ENCODE measurements around the gene TBC1D4. TPM values are rescaled to one million over a fixed set of nuclear protein-coding genes. Genes with fewer than 3 reads are reported as not detected.

The TBC1D4 gene
- total and polyA plus RNA-seq, 9 of the 15 experiments (the other 6 are each of a cell fraction or from before 2014, with no cell fraction given) = 2.8 to 12.3 (median 7.0) TPM

DNA sequence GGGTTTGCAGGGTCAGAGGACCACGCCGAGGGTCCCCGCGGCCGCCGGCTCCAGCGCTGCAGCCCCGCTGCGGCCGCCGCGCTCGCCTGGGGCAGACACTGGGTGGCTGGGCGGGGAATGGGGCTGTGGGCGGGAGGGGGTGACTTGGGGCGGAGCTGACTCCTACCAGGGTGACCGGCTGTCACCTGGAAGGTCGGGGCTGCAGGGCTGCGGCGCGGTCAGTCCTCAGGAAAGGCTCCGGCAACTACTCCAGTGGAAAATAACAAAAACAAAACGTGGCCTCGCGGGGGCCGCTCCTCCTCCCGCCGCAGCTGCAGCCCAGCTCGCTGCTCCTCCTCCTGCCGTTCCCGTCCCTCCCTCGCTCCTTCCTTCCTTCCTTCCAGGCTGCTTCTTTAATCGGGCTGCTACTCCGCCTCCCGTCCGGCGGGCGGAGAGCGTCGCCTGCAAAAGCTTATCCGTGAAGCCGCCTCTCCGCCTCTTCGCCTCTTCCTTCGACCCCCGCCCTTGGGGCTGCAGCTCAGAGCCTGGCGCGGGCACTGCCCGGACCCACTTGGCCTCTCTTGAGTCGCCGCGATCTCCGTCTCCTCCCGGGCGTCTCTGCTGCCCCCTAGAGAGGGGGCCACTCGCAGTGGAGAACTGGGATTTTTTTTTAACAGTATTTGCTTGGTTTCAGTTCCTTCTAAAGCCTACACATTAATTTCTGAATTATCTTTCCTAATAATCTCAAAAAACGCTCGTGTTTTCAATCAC, at the start of gene TBC1D4 (continued):
- TF ChIP-seq, protein P1, sequence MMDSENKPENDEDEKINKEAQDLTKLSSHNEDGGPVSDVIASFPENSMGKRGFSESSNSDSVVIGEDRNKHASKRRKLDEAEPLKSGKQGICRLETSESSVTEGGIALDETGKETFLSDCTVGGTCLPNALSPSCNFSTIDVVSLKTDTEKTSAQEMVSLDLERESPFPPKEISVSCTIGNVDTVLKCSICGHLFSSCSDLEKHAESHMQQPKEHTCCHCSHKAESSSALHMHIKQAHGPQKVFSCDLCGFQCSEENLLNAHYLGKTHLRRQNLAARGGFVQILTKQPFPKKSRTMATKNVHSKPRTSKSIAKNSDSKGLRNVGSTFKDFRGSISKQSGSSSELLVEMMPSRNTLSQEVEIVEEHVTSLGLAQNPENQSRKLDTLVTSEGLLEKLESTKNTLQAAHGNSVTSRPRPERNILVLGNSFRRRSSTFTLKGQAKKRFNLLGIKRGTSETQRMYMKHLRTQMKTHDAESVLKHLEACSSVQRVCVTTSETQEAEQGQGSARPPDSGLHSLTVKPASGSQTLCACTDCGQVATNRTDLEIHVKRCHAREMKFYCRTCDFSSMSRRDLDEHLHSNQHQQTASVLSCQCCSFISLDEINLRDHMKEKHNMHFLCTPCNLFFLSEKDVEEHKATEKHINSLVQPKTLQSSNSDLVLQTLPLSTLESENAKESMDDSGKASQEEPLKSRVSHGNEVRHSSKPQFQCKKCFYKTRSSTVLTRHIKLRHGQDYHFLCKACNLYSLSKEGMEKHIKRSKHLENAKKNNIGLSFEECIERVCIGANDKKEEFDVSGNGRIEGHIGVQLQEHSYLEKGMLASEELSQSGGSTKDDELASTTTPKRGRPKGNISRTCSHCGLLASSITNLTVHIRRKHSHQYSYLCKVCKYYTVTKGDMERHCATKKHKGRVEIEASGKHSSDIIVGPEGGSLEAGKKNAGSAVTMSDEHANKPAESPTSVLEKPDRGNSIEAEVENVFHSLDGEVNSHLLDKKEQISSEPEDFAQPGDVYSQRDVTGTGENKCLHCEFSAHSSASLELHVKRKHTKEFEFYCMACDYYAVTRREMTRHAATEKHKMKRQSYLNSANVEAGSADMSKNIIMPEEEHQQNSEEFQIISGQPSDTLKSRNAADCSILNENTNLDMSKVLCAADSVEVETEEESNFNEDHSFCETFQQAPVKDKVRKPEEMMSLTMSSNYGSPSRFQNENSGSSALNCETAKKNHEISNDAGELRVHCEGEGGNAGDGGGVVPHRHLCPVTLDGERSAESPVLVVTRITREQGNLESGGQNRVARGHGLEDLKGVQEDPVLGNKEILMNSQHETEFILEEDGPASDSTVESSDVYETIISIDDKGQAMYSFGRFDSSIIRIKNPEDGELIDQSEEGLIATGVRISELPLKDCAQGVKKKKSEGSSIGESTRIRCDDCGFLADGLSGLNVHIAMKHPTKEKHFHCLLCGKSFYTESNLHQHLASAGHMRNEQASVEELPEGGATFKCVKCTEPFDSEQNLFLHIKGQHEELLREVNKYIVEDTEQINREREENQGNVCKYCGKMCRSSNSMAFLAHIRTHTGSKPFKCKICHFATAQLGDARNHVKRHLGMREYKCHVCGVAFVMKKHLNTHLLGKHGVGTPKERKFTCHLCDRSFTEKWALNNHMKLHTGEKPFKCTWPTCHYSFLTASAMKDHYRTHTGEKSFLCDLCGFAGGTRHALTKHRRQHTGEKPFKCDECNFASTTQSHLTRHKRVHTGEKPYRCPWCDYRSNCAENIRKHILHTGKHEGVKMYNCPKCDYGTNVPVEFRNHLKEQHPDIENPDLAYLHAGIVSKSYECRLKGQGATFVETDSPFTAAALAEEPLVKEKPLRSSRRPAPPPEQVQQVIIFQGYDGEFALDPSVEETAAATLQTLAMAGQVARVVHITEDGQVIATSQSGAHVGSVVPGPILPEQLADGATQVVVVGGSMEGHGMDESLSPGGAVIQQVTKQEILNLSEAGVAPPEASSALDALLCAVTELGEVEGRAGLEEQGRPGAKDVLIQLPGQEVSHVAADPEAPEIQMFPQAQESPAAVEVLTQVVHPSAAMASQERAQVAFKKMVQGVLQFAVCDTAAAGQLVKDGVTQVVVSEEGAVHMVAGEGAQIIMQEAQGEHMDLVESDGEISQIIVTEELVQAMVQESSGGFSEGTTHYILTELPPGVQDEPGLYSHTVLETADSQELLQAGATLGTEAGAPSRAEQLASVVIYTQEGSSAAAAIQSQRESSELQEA (IDR thresholded peaks at IDR 0.05; ENCODE audit: low read depth) = no peak
- TF ChIP-seq PHTF2 (CRISPR knock-in tag; IDR thresholded peaks at IDR 0.05) (no peak), ZNF12 (CRISPR knock-in tag; IDR thresholded peaks at IDR 0.05) (no peak), ZNF780A (CRISPR knock-in tag; IDR thresholded peaks at IDR 0.05) (no peak), ZNF184 (CRISPR knock-in tag; IDR thresholded peaks at IDR 0.05) (no peak), ZNF75A (CRISPR knock-in tag; IDR thresholded peaks at IDR 0.05) (no peak), CBX8 (IDR thresholded peaks at IDR 0.05; ENCODE audit: borderline replicate concordance, extremely low read depth, low read depth, low read length, poor library complexity, severe bottlenecking) (no peak), POLR2AphosphoS2 (IDR thresholded peaks at IDR 0.05; ENCODE audit: low read length) (no peak), ZNF175 (CRISPR knock-in tag; IDR thresholded peaks at IDR 0.05; ENCODE audit: low read depth) (no peak), POLR2AphosphoS5 (IDR thresholded peaks at IDR 0.05; ENCODE audit: control insufficient read depth, insufficient read depth, low read depth, low read length) (no peak), RHOXF2B (CRISPR knock-in tag; conservative IDR thresholded peaks at IDR 0.05) (no peak), ZNF436 (CRISPR knock-in tag; IDR thresholded peaks at IDR 0.05) (no peak), ZNF239 (CRISPR knock-in tag; IDR thresholded peaks at IDR 0.05) (no peak), RBFOX2 (IDR thresholded peaks at IDR 0.05; ENCODE audit: low read depth, low read length) (peak; percentile 45), SIN3B (IDR thresholded peaks at IDR 0.05; ENCODE audit: low read depth) (no peak), SMARCB1 (IDR thresholded peaks at IDR 0.05; ENCODE audit: insufficient read length, low read depth) (no peak), POLR2B (IDR thresholded peaks at IDR 0.05; ENCODE audit: low read depth, partially characterized antibody) (no peak), STAT5A (IDR thresholded peaks at IDR 0.05; ENCODE audit: borderline replicate concordance, low read length) (no peak), CXXC5 (CRISPR knock-in tag; IDR thresholded peaks at IDR 0.05) (peak; percentile 47), NRF1 (conservative IDR thresholded peaks at IDR 0.05 in 1 of 2, IDR thresholded peaks at IDR 0.05 in 1 of 2) (peak; percentile 17 to 31; a peak in 1 of 4 replicates)
- TF ChIP-seq, protein P2, sequence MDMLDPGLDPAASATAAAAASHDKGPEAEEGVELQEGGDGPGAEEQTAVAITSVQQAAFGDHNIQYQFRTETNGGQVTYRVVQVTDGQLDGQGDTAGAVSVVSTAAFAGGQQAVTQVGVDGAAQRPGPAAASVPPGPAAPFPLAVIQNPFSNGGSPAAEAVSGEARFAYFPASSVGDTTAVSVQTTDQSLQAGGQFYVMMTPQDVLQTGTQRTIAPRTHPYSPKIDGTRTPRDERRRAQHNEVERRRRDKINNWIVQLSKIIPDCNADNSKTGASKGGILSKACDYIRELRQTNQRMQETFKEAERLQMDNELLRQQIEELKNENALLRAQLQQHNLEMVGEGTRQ (CRISPR knock-in tag; IDR thresholded peaks at IDR 0.05) = no peak

Measured in K562 (cell line).